GM21717 (cell line): ENCODE measurements around the gene SNRNP25.

Experiments
- ATAC-seq: cut with Tn5 transposase; IDR thresholded peaks from one replicate; pipeline ENCODE4 v1.9.1; 2021; ENCODE audit warnings: mild to moderate bottlenecking, moderate library complexity; ENCODE audit not compliant: unreplicated experiment

SNRNP25 gene

DNA sequence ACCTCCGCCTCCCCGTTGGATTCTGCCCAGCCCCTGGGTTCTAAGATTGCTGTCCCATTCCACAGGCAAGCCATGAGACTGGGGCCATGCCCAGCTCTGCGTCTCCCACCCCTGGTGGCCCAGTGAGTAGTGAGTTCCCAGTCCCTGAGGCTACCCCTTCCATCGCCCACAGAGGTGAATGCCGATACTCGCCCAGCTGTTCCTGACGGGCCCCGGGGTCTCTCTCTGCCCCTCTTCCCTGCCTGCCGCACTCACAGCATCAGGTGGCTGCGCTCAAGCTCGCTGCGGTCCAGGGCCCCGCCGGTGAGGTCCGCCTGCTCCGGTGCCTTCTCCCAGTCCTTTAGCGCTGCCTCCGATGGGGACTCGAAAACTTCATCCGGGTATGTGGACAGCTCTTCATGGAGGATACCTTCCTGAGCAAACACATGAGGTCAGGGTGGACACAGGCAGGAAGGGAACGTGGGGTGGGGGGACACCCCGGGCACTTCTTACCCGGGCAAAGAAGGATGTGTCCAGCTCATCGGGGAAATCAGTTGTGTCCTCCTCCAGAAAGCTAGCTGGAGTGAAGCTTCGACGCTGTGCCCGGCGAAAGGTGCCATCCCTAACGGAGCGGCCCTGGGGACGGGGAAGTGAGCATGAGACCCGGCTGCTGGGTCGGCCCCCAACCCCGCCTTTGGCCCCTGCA, 8.8 kb downstream of the SNRNP25 start:
- no peak for ATAC-seq

DNA sequence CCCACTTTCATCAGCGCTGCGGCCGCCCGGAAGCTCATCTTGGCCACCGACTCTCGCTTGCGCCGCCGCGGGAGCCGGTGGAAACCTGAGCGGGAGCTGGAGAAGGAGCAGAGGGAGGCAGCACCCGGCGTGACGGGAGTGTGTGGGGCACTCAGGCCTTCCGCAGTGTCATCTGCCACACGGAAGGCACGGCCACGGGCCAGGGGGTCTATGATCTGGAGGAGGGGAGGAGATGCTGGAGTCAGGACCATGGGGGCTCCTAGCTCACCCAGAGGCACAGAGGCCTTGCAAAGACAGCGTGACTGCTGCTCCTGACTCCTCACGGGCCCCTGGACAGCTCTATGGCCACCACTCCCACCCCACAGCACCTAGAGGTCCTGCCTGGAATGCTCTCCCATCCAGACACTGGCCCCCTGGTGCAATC, 9.4 kb downstream of the SNRNP25 start:
- ATAC-seq: no peak

DNA sequence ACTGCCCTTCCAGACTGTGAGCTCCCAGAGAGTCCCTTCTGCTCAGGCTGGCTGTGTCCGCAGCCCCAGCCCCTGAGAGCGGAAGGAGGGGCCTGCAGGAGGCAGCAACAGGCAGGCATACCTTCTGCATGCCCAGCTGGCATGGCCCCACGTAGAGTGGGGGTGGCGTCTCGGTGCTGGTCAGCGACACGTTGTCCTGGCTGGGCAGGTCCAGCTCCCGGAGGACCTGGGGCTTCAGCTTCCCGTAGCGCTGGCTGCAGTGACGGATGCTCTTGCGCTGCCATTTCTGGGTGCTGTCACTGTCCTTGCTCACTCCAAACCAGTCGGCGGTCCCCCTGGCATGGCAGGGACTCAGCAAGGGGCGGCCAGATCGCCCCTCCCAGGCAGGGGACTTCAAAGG, 9.8 kb downstream of the SNRNP25 start:
- no peak for ATAC-seq

DNA sequence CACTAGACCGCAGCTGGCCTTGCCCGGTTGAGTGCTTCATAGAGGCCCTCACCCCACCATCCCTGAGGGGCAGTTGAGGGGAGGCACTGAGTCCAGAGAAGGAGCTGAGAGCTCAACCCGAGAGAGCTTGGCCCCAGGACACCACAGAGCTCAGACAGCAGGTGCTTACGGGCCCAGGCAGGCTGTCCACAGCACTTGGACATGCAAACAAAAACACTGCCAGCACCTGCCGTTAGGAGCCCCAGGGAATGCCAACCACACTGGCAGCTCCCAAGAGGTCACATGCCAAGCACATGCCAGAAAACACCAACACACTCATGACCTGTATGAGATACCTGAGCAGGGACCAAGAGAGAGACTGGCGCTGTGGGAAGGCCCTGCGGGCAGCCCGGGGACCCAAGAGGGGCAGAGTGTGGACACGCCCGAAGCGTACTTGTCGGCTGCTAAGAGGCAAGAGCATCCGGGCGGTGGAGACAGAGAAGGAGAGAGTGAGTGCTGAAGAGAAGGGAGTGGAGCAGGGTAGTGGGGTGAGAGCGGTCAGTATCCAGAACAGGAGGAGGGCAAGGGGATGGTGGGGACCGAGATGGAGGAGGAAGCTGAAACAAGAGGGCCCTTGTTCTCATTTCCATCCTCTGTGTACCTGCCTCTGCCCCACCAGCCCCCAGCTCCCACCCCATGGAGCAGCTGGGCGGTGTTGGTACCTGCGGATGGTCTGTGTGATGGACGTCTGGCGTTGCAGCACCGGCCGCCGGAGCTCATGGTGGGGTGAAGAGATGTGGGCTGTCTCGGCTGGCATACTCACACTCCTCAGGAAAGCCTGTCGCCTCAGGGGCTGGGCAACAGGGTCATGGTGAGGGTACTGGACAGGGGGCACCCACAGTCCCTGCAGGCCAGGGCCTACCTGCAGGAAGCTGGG, 10.6 kb downstream of the SNRNP25 start:
- no peak for ATAC-seq

DNA sequence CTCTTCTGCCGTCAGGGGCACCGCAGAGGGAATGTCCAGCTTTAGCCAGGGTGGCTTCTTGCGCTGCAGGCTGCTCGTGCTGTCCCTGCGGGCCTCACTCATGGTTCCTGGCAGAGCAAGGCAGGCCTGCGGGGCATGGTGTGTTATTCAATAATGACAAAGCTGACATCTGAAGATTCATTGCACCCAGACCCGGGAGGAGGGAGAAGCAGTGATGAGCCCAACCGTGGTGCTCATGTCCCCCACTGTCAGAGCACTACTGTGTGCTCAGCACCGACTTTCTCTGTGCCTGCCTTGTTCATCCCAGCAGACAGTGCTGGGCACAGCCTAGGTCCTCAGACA, 11.3 kb downstream of the SNRNP25 start:
- no peak for ATAC-seq

DNA sequence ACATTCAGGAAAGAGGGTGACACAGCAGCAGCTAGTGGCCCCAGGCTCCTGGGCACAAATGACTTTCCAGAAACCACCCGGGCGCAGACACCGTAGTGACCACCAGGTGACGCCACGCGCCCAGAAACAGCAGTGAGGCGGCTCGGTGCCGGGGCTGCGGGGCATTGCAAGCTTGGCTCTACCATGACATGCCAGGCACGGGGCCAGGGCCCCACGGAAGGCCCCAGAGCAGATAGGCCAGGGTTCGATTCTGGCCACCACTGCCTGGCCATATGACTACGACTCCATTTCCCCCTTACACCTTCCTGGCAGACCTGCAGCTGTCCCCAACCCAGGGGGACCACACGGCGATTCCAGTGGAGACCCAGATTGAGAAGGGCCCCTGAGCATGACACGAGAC, 12.1 kb downstream of the SNRNP25 start:
- no peak for ATAC-seq

DNA sequence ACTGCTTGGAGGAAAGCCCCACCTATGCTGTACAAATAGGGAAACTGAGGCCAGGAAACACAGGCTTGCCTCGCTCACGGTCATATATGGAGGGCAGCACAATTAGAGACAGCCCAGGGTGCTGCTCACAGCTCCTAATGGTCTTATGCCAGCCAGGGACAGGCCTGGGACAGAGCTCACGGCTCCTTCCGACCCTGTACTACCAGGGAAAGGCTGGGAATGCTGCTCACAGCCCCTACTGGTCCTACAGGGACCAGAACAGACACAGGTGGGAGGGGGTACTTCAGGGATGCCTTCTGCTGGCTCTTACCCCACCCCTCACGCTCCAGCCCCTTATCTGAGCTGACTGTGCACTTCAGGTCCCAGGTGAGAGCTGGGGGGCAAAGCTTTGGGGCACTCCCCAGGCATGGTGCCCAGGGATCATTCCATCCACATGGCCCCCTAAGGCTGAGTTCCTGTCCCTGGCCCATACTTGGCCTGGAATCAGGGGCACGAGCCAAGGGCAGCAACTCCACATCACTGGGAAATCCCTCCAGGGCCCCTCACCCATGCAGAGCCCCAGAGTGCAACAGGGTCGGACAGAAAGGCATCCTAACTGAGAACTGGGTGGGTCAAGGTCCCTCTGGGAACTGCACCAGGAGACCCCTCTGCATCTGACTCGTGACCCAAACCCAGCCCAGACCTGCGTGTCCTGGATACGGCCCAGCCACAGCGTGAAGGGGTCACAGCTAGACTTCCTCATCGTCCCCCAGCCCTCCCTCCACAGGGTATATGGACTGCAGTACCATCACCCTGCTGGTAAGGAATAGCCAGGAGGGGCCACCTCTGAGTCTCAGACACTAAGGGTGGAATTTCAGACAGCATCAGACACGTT, 12.9 kb downstream of the SNRNP25 start:
- no peak for ATAC-seq

DNA sequence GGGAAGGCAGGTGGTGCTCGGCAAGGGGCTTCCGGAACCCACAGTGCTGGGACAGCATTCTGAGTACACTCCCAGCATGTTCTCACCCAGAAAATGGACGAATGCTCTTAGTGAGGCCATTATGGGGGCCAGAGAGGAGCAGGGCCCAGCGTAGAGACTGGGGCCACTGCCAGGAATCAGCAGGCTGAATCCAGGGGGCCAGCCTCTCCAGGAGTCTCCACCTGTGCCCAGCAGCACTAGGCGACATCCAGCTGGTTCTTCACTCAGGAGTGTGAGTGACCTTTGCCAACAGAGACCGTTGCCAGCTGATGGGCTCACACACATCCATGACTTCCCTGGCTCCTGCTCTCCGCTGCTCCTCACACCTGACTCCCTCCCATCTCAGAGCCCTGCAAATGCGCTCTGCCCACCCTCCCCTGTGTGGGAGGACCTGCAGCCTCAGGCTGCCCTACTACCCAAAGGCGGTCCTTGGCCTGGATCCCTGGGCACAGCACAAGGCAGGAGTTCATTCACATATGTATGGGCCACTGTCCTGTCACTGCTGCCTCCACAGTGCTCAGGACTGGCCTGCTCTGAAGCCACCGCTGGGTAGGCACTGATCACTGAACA, 13.7 kb downstream of the SNRNP25 start:
- ATAC-seq: no peak

DNA sequence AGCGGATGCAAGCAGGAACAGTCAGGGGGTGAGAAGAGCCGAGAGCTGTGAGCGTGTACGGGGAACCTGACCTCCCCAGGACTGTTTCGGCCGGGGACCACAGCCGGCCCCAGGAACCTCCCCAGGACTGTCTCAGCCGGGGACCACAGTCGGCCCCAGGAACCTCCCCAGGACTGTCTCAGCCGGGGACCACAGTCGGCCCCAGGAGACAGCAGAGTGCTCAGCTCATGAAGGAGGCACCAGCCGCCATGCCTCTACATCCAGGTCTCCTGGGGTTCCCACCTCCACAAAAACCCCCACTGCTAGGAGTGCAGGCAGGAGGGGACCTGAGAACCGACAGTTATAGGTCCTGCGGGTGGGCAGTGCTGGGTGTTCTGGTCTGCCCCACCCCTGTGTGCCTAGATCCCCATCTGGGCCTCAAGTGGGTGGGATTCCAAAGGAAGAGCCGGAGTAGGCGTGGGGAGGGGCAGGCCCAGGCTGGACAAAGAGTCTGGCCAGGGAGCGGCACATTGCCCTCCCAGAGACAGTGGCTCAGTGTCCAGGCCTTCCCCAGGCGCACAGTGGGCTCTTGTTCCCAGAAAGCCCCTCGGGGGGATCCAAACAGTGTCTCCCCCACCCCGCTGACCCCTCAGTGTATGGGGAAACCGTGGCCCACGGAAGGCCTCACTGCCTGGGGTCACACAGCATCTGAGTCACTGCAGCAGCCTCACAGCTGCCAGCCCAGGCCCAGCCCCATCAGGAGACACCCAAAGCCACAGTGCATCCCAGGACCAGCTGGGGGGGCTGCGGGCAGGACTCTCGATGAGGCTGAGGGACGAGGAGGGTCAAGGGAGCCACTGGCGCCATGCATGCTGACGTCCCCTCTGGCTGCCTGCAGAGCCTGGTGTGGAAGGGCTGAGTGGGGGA, 14.5 kb downstream of the SNRNP25 start:
- ATAC-seq: no peak

DNA sequence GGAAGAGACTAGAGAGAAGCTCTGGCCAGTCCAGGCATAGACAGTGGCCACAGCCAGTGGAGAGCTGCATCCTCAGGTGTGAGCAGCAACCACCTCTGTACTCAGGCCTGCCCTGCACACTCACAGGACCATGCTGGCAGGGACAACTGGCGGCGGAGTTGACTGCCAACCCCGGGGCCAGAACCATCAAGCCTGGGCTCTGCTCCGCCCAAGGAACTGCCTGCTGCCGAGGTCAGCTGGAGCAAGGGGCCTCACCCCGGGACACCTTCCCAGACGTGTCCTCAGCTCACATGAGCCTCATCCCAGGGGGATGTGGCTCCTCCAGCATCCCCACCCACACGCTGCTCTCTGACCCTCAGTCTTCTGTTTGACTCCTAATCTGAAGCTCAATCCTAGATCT, 15.6 kb downstream of the SNRNP25 start:
- ATAC-seq: no peak

DNA sequence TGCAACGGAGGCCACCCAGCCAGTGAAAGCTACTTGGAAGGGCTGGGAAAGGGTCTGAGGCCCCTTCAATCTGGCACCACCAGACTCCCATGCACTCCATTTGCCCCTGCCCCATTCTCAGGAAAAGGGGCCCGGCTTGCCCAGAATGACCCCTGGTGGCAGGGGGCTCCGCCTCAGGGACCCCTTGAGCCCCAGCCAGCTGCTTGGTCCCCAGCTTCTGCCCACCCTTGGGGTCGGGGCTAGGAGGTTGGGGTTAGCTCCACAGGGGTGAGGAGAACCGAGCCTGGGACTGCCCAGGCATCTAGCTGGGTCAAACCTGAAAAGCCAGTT, 17.5 kb downstream of the SNRNP25 start:
- no peak for ATAC-seq

DNA sequence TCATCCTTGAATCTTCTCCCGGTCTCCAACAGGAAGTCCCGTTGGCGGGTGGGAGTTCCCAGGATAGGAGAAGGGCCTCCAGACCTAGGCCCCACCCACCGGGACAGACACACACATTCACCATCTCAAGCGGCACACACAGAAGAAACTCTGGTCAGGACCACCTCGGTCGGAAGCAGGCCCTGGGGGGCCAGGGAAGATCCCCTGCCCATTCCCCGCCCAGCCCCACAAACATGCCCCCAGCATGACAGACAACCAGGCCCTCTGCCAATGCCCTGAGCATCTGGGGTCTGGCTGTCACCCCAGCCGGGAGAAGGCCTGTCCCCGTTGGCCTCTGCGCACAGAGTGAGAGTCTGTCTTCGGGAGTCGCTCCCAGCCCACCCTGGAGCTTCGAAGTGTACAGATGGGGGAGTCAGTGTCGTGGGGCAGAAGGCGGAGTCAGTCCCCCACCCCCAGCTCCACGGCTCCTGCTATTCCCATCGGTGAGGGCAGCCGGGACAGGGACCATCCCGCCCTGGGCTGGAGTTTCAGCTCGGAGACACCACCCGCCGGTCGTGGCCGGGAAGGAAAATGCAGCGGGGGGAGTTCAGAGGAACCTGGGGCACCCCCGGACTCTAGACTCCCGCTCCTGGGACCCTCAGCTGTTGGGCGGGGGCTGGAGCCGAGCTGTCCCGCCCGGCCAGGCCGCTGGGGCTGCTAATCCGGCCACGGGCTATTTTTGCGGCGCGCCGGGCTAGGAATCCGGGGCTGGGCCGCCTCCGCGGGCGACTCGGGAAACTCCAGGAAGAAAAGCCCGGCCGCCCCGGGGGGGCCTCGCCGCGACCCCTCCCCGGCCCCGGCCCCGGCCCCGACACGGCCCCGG, 18.1 kb downstream of the SNRNP25 start:
- ATAC-seq: no peak

DNA sequence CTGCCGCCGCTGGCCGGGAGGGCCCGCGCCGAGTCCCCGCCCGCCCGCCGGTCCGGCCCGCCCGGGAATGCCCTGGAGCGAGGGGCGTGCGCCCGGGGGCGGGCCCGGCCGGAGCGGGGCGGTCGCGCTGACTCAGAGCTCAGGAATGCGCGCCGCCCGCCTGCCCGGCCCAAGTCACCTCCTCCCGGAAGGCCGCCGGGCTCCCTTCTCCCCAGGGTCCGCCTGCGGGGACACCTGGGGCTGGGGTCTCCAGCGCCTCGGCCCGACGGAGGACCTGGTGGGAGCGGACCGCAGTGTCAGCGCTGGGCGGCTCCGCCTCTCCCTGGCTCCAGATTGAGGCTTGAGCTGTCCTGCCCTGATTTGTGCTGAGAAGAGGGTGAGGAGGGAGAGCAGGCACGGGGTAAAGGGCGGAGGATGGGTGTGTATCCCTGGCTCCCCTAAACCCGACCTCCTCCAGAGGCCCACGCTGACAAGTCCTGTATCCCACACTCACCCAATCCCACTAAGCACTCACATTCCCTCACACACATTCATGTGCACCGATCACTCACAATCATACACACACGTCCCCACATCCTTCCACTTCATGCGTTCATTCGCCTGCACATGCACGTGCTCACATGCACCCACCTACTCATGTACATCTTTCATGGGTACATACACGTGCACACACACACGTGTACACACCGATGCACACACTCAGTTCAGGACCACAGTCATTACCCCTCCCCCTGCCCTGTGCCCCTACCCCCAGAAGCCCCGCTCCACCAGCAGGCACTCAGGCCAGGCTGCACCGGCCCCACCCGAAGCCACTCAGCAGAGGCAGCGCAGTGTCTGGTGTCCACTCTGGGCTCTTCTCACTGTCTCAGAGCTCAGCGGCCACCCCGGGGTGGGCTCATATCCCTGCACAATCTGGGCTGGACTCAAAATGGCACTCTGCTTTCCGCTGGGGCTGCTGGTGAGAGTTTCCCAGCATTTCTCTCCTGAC, 19.2 kb downstream of the SNRNP25 start, which contains the start of gene RHBDF1:
Gene RHBDF1, minus strand, starts transcription at position 71 of the 988 bp plus-strand sequence. CDS start 7,616 bp downstream, outside the sequence.
- ATAC-seq: no peak

DNA sequence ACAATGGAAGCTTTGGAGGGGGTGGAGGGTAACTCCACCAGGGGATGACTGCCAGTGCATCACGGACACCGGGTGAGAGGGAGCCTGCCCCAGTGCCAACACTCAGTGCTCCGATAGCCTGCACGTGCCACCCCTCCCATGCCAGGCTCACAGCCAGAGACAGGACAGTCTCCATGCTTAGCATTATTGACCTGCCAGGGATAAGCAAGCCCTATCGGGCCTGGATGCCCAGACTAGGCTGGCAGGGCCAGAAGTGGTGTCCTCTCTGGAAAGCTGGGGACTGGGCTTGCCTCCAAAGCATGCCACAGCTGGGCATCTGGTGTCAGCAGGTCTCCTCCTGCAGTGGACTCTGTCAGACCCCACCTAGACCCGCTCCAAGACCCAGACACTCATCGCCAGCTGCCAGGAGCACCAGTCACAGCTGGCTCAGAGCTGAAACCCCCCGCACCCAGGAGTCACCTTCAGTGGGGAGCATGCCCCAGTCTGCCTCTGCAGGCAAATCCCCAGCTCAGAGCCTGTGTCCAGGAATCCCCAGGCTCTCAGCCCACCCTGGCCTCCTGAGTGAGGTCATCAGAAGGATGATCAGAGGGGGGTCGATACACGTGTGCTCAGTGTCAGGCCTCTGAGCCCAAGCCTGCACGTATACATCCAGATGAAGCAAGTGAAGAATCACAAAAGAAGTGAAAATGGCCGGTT, 20.6 kb downstream of the SNRNP25 start:
- no peak for ATAC-seq

DNA sequence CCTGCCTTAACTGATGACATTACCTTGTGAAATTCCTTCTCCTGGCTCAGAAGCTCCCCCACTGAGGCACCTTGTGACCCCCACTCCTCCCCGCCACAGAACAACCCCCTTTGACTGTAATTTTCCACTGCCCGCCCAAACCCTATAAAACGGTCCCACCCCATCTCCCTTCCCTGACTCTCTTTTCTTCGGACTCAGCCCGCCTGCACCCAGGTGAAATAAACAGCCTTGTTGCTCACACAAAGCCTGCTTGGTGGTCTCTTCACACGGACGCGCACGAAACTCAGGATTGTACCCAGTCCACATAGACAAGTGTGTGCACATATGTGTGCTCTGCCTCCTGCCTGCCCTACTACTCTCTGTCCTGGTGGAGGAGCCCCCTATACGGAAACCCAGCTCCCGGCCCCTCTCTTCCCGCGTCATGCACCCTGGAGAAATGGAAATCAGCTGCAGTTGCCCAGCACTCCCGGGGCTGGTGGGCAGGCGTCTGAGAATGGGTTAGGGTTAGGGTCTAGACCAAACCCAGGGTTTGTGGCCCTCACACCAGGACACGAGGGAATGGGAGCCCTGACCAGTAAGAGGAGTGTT, 21.2 kb downstream of the SNRNP25 start:
- no peak for ATAC-seq

DNA sequence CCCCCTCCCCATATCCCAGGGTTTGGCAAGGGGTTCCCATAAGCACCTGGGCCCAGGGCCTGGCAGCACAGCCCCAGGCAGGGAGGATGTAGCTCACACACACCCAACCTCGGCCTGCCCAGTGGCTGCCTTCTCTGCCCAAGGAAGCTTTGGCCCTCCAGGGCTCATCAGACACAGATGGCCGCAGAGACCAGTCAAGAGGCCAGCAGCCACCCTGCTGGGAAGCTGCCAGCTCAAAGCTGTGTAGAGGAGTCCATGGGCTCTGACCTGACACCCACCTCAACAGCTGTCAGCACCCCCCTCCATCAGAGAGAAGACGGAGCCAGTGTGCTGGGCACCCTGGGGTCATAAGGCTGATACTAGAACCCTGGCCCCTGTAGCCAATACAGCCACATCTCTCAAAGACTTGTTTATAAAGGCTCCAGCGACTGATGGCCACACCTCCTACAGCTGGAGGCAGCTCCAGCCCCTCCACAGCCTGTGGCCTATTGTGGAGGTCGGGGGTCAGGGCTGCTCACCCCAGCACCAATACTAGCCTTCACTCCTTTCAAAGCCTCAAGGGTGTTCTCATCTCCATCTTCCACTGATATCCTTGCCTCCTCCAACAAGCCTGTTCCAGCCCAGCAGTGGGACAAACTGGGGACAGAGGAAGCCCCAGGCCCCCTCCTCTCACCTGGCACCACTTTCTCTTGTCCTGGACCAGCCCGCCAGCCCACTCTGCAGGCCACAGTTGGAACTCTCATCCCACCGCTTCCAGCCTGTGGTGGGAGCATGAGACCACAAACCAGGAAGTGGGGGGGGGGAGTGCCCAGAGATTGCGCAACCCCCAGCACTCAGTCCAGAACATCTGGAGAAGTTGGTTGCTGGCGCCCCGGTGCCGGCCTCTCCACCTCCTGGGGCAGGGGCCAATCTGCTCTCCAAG, 22.2 kb downstream of the SNRNP25 start:
- ATAC-seq: no peak
